Adrenal gland (tissue), 12 donors: ENCODE data around the gene ZC3H15. TPM values are rescaled to one million over a fixed set of nuclear protein-coding genes. Genes with fewer than 3 reads are reported as not detected.

Source experiments
- DNase-seq, 7 donors: peaks; one replicate each; pipeline ENCODE4 v3.0.0-alpha.2; 2019 to 2020
- H3K27ac ChIP-seq, 5 donors: fragments of 200-600 bp; sonication (generic) in 4 of 5; 1 replicate in 3 of 5; 2 replicates in 2 of 5; pipeline versions ENCODE4 v1.5.1 to v1.8.0; 2016 to 2020; ENCODE audit warnings: mild to moderate bottlenecking in 1 of 5
- H3K27me3 ChIP-seq: fragments of 200-600 bp; 2 replicates; pipeline ENCODE4 v1.8.0; 2021
- H3K36me3 ChIP-seq, 2 donors: fragments of 200-600 bp; replicated peaks in 1 of 2; 1 replicate in 1 of 2; 2 replicates in 1 of 2; pipeline versions ENCODE4 v1.5.1 to v1.8.0; 2018 to 2022
- H3K4me1 ChIP-seq, 2 donors: fragments of 200-600 bp; replicated peaks in 1 of 2; 1 replicate in 1 of 2; 2 replicates in 1 of 2; pipeline versions ENCODE4 v1.5.1 to v1.8.0; 2018 to 2021
- H3K4me3 ChIP-seq, 4 donors: fragments of 200-600 bp; sonication (generic) in 3 of 4; one replicate each; pipeline ENCODE4 v1.5.1; 2016 to 2018
- H3K9me3 ChIP-seq, 3 donors: fragments of 200-600 bp; sonication (generic) in 1 of 3; replicated peaks in 1 of 3; 1 replicate in 2 of 3; 2 replicates in 1 of 3; pipeline versions ENCODE4 v1.5.1 to v1.8.0; 2016 to 2021
- POLR2A ChIP-seq, 2 donors: fragments of 450-650 bp; IDR thresholded peaks; one replicate each; pipeline ENCODE4 v1.6.1; 2017; ENCODE audit warnings: antibody characterized with exemption in 2 of 2, mild to moderate bottlenecking in 2 of 2, moderate library complexity in 1 of 2
- WGBS, 4 donors: extraction: QIAGEN DNeasy Blood & Tissue Kit in 2 of 4; methylation state at CpG; one replicate each; pipeline versions ENCODE4 v1.1.5 to v1.1.7; 2013 to 2017; 5-methylcytosine and 5-hydroxymethylcytosine counted together
- intact Hi-C, 2 donors: fragments of 100-400 bp; cut with DNase I; formaldehyde crosslinking; loops; one replicate each; pipeline versions ENCODE4 v1.14.1 to v1.15.0; 2022 to 2023
- polyA plus RNA-seq, 3 donors: library from polyadenylated mRNA; stranded (reverse); fragments of 200-250 nt in 2 of 3; fragments of 350-450 nt in 1 of 3; fragmentation: Illumina TruSeq in 1 of 3; extraction: RNeasy Lipid Tissue Mini Kit (QIAGEN cat#74804) in 1 of 3; gene quantifications; one replicate each; pipeline ENCODE4 v1.2.3, GENCODE V29; 2013 to 2014
- total RNA-seq, 9 donors: library from RNA; depleted of rRNA in 4 of 9; stranded (reverse); fragments of >200 nt in 4 of 9; fragments of 120-200 nt in 1 of 9; fragmentation: NEBNext Ultra II Directional in 1 of 9; extraction: Animal tissue kit (Norgen Biotek cat#: 25700) in 1 of 9; gene quantifications; one replicate each; pipeline versions ENCODE4 v1.1.0 to v1.2.4, GENCODE V29; 2013 to 2023
- TF ChIP-seq, protein P1 (sequence below), 6 experiments: fragments of 450-650 bp in 4 of 6; fragments of 200-600 bp in 2 of 6; sonication (generic) in 1 of 6; IDR thresholded peaks; 1 replicate in 5 of 6; 2 replicates in 1 of 6; pipeline versions ENCODE4 v1.5.1 to v1.8.0; 2016 to 2021; ENCODE audit warnings: antibody characterized with exemption in 6 of 6, mild to moderate bottlenecking in 2 of 6, moderate library complexity in 1 of 6
- donor health status: healthy with polysubstance abuse.
- donor health status: Bipolar disorder and iron deficiency.
- donor health status: DM: yes; HTN: yes; CAD: no.
- donor health status: DM: no; HTN: no; CAD: no.
- donor health status: DM: no; HTN: no; CAD: no.
- donor health status: DM: yes; HTN: yes; CAD: no.

ZC3H15 gene
- total and polyA plus RNA-seq, 12 donors, result 40.0 to 191 (median 54.5) TPM

DNA sequence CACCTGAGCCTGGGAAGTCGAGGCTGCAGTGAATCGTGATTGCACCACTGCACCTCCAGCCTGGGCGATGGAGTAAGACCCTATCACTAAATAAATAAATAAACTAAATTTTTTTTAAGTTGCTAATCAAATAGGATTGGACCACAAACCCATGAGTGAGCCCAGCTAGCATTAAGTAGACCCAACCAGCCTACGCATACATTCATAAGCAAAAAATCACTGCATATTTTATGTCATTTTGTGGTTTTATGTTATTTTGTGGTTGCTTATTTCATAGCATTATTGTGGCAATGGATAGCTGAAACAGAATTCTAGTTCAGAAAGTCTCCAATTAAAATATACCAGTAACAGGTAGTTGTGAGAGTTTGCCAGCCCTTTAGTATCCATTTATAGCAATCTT, 29.1 kb upstream of the ZC3H15 start:
- intact Hi-C loops, result no loop called here
- Histone ChIP-seq H3K4me1 (no peaks in the 10 kb centered on the region), H3K36me3 (no peaks in the 10 kb centered on the region), H3K27me3 (no peaks in the 10 kb centered on the region), H3K4me3 (no peak overlapping the region), H3K9me3 (no peaks in the 10 kb centered on the region), H3K27ac (no peak overlapping the region)
- DNase-seq, result no peak
- WGBS, 4 donors, result 90 to 96% (median 92%) methylated on average over 4 of the region's 4 CpGs
- TF ChIP-seq POLR2A (IDR thresholded peaks at IDR 0.05), result no peak
- TF ChIP-seq, protein P1, sequence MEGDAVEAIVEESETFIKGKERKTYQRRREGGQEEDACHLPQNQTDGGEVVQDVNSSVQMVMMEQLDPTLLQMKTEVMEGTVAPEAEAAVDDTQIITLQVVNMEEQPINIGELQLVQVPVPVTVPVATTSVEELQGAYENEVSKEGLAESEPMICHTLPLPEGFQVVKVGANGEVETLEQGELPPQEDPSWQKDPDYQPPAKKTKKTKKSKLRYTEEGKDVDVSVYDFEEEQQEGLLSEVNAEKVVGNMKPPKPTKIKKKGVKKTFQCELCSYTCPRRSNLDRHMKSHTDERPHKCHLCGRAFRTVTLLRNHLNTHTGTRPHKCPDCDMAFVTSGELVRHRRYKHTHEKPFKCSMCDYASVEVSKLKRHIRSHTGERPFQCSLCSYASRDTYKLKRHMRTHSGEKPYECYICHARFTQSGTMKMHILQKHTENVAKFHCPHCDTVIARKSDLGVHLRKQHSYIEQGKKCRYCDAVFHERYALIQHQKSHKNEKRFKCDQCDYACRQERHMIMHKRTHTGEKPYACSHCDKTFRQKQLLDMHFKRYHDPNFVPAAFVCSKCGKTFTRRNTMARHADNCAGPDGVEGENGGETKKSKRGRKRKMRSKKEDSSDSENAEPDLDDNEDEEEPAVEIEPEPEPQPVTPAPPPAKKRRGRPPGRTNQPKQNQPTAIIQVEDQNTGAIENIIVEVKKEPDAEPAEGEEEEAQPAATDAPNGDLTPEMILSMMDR (IDR thresholded peaks at IDR 0.05), result no peak

DNA sequence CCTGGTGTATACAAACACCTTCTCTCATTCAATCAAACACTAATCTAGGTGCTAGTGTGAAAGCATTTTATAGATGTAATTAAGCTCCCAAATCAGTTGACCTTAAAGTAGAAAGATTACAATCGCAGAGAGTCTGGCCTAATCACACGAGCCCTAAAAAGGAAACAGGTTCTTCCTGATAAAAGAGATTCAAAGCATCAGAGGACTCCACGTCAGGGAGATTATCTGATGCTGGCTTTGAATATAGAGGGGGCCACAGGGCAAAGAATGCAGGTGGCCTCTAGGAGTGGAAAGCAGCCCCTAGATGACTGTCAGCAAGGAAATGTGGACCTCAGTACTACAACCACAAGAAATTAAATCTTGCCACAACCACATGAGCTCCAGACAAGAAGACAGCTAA, 28.2 kb upstream of the ZC3H15 start:
- intact Hi-C loops, result no loop called here
- WGBS, 4 donors, result 42 to 59% (median 55%) methylated on average over 3 of the region's 3 CpGs

GRCh38 chr2:186459009-186459408, 27.1 kb upstream of the ZC3H15 start:
- no peak for TF ChIP-seq POLR2A (IDR thresholded peaks at IDR 0.05)
- TF ChIP-seq, protein P1 (IDR thresholded peaks at IDR 0.05), result peak in 5 of 6 experiments; percentile 26 to 52 (median 42)
- intact Hi-C loops, result no loop called here
- WGBS, 4 donors, result 61 to 71% (median 65%) methylated on average over 2 of the region's 2 CpGs
- Histone ChIP-seq H3K27me3 (no peaks in the 10 kb centered on the region), H3K9me3 (no peaks in the 10 kb centered on the region), H3K4me3 (no peak overlapping the region), H3K36me3 (no peaks in the 10 kb centered on the region), H3K27ac (no peak overlapping the region), H3K4me1 (peaks cover 3 to 7% of the 10 kb centered on the region in 2 donors)
- DNase-seq, result no peak

More for the DNA sequence above, 28.2 kb upstream of the ZC3H15 start:
- H3K36me3 ChIP-seq, result no peaks in the 10 kb centered on the region
- no peaks in the 10 kb centered on the region for H3K27me3 ChIP-seq
- no peaks in the 10 kb centered on the region for H3K4me1 ChIP-seq
- H3K4me3 ChIP-seq, result no peak overlapping the region
- TF ChIP-seq, protein P1 (IDR thresholded peaks at IDR 0.05), result no peak
- TF ChIP-seq POLR2A (IDR thresholded peaks at IDR 0.05), result no peak
- DNase-seq, result no peak
- no peak overlapping the region for H3K27ac ChIP-seq
- no peaks in the 10 kb centered on the region for H3K9me3 ChIP-seq

- no peak for DNase-seq
- no peaks in the 10 kb centered on the region for H3K9me3 ChIP-seq
- no peaks in the 10 kb centered on the region for H3K36me3 ChIP-seq
- H3K27ac ChIP-seq, result no peak overlapping the region
- H3K27me3 ChIP-seq, result no peaks in the 10 kb centered on the region
- intact Hi-C loops, result no loop called here
- WGBS, 4 donors, result 26 to 45% (median 32%) methylated on average over 1 of the region's 1 CpG
- TF ChIP-seq, protein P1 (IDR thresholded peaks at IDR 0.05), result peak in 5 of 6 experiments; percentile 28 to 50 (median 41)
- TF ChIP-seq POLR2A (IDR thresholded peaks at IDR 0.05), result no peak
- no peak overlapping the region for H3K4me3 ChIP-seq
- H3K4me1 ChIP-seq, result peaks cover 3 to 9% of the 10 kb centered on the region in 2 donors
These were observed 25.6 kb upstream of the ZC3H15 start for GRCh38 chr2:186460465-186460864.
